Cardiac muscle cell (in vitro differentiated cells and primary cell): Measurements from ENCODE around the gene KXD1. TPM values are rescaled to one million over a fixed set of nuclear protein-coding genes. Genes with fewer than 3 reads are reported as not detected.

Experiments
- DNase-seq, 2 donors: peaks; one replicate each; pipeline versions ENCODE4 v3.0.0 to v3.0.0-alpha.2; 2010 to 2017; ENCODE audit warnings: low read depth in 1 of 2, low spot score in 1 of 2
- H3K27ac ChIP-seq: fragments of 200-600 bp; sonication (generic); 2 replicates; pipeline ENCODE4 v1.5.1; 2016
- H3K27me3 ChIP-seq: fragments of 200-600 bp; sonication (generic); 2 replicates; pipeline ENCODE4 v1.6.0; 2016; ENCODE audit warnings: control low read depth
- H3K36me3 ChIP-seq: fragments of 200-600 bp; sonication (generic); 2 replicates; pipeline ENCODE4 v1.5.1; 2016; ENCODE audit warnings: control low read depth
- H3K4me1 ChIP-seq: fragments of 200-600 bp; sonication (generic); 2 replicates; pipeline ENCODE4 v1.8.1; 2017; ENCODE audit warnings: low read depth, mild to moderate bottlenecking, mixed run types
- H3K4me3 ChIP-seq: fragments of 200-600 bp; sonication (generic); 2 replicates; pipeline ENCODE4 v1.5.1; 2016; ENCODE audit warnings: mild to moderate bottlenecking
- H3K9me3 ChIP-seq: fragments of 200-600 bp; sonication (generic); 2 replicates; pipeline ENCODE4 v1.5.1; 2017; ENCODE audit warnings: low read depth, mild to moderate bottlenecking, control low read depth
- polyA plus RNA-seq: library from polyadenylated mRNA; unstranded; fragments of >200 nt; fragmentation: Nextera tagmentation; extraction: Ambion mirVana; gene quantifications from 2 replicates; pipeline ENCODE4 v1.2.1, GENCODE V29; 2016
- total RNA-seq: library from RNA; depleted of rRNA; stranded (reverse); fragments of >200 nt; gene quantifications from 2 replicates; pipeline ENCODE4 v1.2.3, GENCODE V29; 2016
- TF ChIP-seq, protein P1 (sequence below): IDR thresholded peaks from 2 replicates; pipeline ENCODE4 v1.5.1; 2012; ENCODE audit warnings: low read depth, mild to moderate bottlenecking, low read length

KXD1 gene
- total and polyA plus RNA-seq, 2 experiments from 2014 or later: 127 to 137 TPM

DNA sequence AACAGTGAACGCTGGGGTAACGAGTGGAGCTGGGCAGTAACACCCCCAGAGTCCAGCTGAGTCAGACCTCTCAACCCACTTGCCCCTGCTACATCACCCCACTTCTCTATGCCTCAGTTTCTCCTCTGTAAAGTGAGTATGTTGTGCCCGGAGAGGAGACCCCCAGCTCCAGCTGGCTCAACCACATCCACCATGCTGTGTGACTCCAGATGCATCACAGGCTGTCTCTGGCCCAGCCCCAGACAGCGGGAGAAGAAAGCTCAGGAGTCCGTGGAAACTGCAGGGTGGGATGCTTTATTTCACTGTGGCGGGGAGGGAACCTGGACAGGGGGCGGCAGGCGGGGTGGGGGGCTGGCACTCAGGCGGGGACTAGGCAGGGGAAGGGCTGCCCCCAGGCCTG lies 26.2 kb upstream of the KXD1 start:
- Histone ChIP-seq H3K9me3 (no peaks in the 10 kb centered on the region), H3K4me3 (no peak overlapping the region), H3K27me3 (no peaks in the 10 kb centered on the region), H3K4me1 (no peaks in the 10 kb centered on the region), H3K27ac (no peak overlapping the region), H3K36me3 (peaks cover 23% of the 10 kb centered on the region)
- DNase-seq: no peak
- TF ChIP-seq, protein P1, sequence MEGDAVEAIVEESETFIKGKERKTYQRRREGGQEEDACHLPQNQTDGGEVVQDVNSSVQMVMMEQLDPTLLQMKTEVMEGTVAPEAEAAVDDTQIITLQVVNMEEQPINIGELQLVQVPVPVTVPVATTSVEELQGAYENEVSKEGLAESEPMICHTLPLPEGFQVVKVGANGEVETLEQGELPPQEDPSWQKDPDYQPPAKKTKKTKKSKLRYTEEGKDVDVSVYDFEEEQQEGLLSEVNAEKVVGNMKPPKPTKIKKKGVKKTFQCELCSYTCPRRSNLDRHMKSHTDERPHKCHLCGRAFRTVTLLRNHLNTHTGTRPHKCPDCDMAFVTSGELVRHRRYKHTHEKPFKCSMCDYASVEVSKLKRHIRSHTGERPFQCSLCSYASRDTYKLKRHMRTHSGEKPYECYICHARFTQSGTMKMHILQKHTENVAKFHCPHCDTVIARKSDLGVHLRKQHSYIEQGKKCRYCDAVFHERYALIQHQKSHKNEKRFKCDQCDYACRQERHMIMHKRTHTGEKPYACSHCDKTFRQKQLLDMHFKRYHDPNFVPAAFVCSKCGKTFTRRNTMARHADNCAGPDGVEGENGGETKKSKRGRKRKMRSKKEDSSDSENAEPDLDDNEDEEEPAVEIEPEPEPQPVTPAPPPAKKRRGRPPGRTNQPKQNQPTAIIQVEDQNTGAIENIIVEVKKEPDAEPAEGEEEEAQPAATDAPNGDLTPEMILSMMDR: no peak

- H3K4me1 ChIP-seq: no peaks in the 10 kb centered on the region
- no peak overlapping the region for H3K27ac ChIP-seq
- no peak for DNase-seq
- H3K27me3 ChIP-seq: no peaks in the 10 kb centered on the region
- H3K4me3 ChIP-seq: no peak overlapping the region
- H3K36me3 ChIP-seq: peaks cover 32% of the 10 kb centered on the region
- TF ChIP-seq, protein P1: no peak
- no peaks in the 10 kb centered on the region for H3K9me3 ChIP-seq
These were observed 25.3 kb upstream of the KXD1 start for GRCh38 chr19:18532168-18532890.

GRCh38 chr19:18533058-18533457 lies 24.6 kb upstream of the KXD1 start:
- Histone ChIP-seq H3K27me3 (no peaks in the 10 kb centered on the region), H3K4me3 (no peak overlapping the region), H3K9me3 (no peaks in the 10 kb centered on the region), H3K4me1 (no peaks in the 10 kb centered on the region), H3K27ac (no peak overlapping the region), H3K36me3 (peaks cover 36% of the 10 kb centered on the region)
- DNase-seq: no peak
- TF ChIP-seq, protein P1: no peak

GRCh38 chr19:18536475-18536874 lies 21.2 kb upstream of the KXD1 start:
- TF ChIP-seq, protein P1: no peak
- Histone ChIP-seq H3K27me3 (no peaks in the 10 kb centered on the region), H3K4me3 (no peak overlapping the region), H3K27ac (no peak overlapping the region), H3K36me3 (peaks cover 53% of the 10 kb centered on the region), H3K9me3 (no peaks in the 10 kb centered on the region), H3K4me1 (no peaks in the 10 kb centered on the region)
- no peak for DNase-seq

- no peak overlapping the region for H3K4me3 ChIP-seq
- no peaks in the 10 kb centered on the region for H3K9me3 ChIP-seq
- no peaks in the 10 kb centered on the region for H3K27me3 ChIP-seq
- H3K36me3 ChIP-seq: peaks cover 50% of the 10 kb centered on the region
- no peak overlapping the region for H3K27ac ChIP-seq
- no peak for DNase-seq
- TF ChIP-seq, protein P1: no peak
- H3K4me1 ChIP-seq: no peaks in the 10 kb centered on the region
These were observed 20.2 kb upstream of the KXD1 start for GRCh38 chr19:18537431-18537830.
